GM12875 (cell line): ENCODE results near the gene SYNPR.

Source experiments
- H3K4me3 ChIP-seq: one replicate; pipeline ENCODE4 v1.5.1; 2011; ENCODE audit warnings: low read depth, low read length, control low read depth
- TF ChIP-seq, protein P1 (sequence below): IDR thresholded peaks from 2 replicates; pipeline ENCODE4 v1.5.1; 2011; ENCODE audit warnings: low read depth, mild to moderate bottlenecking, control low read depth, inconsistent platforms, low read length, moderate library complexity, borderline replicate concordance; ENCODE audit not compliant: insufficient read depth

Gene SYNPR

DNA sequence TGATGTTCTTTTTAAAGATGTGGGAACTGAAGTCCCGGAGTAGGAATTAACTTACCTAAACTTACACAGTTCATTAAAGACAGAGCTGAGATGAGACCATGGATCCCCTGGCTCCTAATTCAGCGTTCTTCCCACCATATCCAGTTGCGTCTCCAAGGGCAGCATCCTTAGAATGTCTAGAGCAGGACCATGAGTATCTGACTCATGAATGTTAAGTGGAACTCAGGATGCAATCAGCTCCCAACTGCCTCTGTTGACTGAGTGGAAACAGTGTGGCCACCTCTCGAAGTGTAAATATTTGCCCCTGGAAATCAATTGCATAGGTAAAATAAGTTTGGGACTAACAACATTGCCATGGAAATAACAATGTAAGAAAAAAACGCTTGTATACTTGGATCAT, 376.8 kb downstream of the SYNPR start:
- H3K4me3 ChIP-seq = no peak overlapping the region
- TF ChIP-seq, protein P1, sequence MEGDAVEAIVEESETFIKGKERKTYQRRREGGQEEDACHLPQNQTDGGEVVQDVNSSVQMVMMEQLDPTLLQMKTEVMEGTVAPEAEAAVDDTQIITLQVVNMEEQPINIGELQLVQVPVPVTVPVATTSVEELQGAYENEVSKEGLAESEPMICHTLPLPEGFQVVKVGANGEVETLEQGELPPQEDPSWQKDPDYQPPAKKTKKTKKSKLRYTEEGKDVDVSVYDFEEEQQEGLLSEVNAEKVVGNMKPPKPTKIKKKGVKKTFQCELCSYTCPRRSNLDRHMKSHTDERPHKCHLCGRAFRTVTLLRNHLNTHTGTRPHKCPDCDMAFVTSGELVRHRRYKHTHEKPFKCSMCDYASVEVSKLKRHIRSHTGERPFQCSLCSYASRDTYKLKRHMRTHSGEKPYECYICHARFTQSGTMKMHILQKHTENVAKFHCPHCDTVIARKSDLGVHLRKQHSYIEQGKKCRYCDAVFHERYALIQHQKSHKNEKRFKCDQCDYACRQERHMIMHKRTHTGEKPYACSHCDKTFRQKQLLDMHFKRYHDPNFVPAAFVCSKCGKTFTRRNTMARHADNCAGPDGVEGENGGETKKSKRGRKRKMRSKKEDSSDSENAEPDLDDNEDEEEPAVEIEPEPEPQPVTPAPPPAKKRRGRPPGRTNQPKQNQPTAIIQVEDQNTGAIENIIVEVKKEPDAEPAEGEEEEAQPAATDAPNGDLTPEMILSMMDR = no peak

DNA sequence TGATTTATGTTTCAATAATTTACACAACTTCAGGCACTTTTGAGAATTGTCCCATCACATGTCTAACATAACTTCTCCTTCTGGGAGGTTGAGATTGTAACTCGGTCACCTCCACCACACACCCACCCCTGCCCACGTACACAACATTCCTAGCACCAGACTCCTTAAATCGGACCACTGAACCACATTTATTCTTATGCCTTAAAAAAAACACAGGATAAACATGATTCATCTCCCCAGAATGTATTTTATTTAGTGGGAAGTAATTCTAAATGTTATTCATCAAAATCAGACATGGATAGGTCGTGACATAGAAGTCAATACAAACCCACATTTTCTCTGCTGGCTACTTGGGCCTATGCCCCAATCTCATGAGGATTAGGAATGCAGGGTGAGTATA, 377.4 kb downstream of the SYNPR start:
- no peak overlapping the region for H3K4me3 ChIP-seq

DNA sequence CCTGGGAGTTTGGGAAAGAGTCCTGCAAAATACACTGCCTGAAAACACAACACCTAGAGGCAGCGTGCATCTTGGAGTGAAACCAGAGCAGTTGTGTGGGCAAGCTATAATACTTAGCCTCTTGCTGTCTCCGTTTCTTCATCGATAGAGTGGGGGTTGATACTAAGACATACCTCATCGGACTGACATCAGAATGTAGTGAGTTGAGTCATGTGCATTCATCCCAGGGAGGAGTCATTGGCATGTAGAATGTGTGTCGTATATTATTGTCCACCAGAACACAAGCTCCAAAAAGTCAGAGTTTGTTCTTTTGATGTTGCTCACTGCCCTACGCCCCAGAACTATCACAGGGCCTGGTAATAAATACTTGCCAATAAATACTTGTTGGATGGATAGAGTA, 378.7 kb downstream of the SYNPR start:
- TF ChIP-seq, protein P1 = no peak
- no peak overlapping the region for H3K4me3 ChIP-seq

More for the DNA sequence above, 377.4 kb downstream of the SYNPR start:
- TF ChIP-seq, protein P1 = no peak

DNA sequence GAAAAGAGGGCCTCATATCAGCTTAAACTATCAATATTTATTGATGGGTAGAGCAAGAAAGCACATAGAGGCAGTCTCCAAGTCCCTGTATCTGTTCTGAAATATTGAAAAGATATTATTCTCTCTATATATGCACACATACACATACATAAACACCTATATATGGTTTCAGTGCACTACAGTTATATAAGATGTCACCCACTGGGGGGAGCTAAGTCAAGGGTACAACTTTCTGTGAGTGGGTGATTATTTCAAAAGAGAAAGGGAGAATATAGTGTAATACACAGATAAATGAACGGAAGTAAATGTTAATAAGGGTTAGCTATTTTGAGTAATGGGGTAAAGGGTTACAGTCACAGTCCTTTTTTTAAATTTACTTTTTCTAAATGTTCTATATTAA, 383.1 kb downstream of the SYNPR start:
- TF ChIP-seq, protein P1 = no peak
- no peak overlapping the region for H3K4me3 ChIP-seq

DNA sequence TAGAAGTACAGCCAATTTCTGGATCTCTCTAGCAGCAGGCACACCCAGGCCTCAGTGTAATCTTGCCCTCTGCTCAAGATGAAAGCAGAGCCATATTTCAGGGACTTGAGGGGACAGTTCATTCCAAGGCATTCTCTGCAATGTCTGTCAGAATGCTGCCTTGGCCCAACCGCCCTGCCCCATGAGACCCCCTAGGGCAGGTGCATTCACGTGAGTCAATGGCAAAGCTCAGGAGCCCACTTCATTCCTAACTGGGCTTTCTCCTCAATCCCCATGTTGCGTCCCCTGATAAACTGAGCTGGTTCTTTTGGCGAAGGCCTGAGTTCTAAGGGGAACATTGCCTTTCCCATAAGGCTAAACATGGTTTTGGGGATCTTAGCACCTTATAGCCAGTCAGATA, 383.9 kb downstream of the SYNPR start:
- no peak overlapping the region for H3K4me3 ChIP-seq
- TF ChIP-seq, protein P1 = no peak

DNA sequence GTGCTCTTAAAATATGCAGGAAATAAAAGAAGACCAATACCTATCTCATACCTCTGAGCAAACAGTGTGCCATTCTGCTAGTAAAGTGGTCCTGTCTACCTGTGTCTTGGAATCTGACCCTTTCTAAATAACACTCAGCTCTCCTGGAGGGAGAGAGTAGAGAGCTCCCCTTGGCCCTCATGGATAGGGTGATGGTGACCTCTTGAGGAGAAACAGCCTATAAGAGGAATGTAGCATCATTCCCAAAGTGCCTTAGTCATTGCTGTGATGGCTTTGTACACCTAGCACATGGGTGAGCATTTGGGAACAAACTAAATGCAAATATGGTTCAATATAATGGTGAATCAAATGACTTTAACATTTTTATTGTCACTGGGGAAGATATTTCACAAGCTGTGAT, 384.4 kb downstream of the SYNPR start:
- no peak overlapping the region for H3K4me3 ChIP-seq
- TF ChIP-seq, protein P1 = no peak
